Lower leg skin (tissue), 3 donors: ENCODE data around the gene DIAPH1.

ENCODE experiments used
- CTCF ChIP-seq, 3 donors: fragments of 450-650 bp; IDR thresholded peaks; one replicate each; pipeline ENCODE4 v1.5.1; 2016; ENCODE audit warnings: antibody characterized with exemption in 3 of 3, mild to moderate bottlenecking in 3 of 3, moderate library complexity in 2 of 3
- POLR2A ChIP-seq, 2 donors: fragments of 450-650 bp; IDR thresholded peaks; one replicate each; pipeline ENCODE4 v1.6.1; 2016 to 2017; ENCODE audit warnings: antibody characterized with exemption in 2 of 2, mild to moderate bottlenecking in 1 of 2, moderate library complexity in 1 of 2

GRCh38 chr5:141586246-141586645 is 32.6 kb downstream of the DIAPH1 start:
- TF ChIP-seq CTCF (IDR thresholded peaks at IDR 0.05) (no peak), POLR2A (IDR thresholded peaks at IDR 0.05) (no peak)
